AG04450 (cell line): Measurements from ENCODE around the gene PDCD7. TPM values are rescaled to one million over a fixed set of nuclear protein-coding genes. Genes with fewer than 3 reads are reported as not detected.
"Not testable (repeated sequence)": the region's sequence is repeated elsewhere in the genome, so short reads cannot be mapped to it uniquely, and the experiment has no call there.

Source experiments
- CTCF ChIA-PET: fragments of 300-600, 350-600 bp; formaldehyde crosslinking; extraction: SDS; loops from one replicate; lab custom pipeline; 2022; ENCODE audit warnings: antibody characterized with exemption, inconsistent platforms; lab: Charles Lee
- POLR2A ChIA-PET: fragments of 350-600 bp; formaldehyde crosslinking; extraction: SDS; loops from one replicate; lab custom pipeline; 2021; ENCODE audit warnings: antibody characterized with exemption, inconsistent platforms; lab: Yijun Ruan, JAX
- DNase-seq: peaks from one replicate; pipeline ENCODE4 v3.0.0-alpha.2; 2011; ENCODE audit warnings: low read depth, low spot score
- H3K27ac ChIP-seq: one replicate; pipeline ENCODE4 v1.5.1; 2012; ENCODE audit warnings: low read depth, low read length, control low read depth
- H3K27me3 ChIP-seq: one replicate; pipeline ENCODE4 v1.6.0; 2012; ENCODE audit warnings: low read length; ENCODE audit not compliant: control insufficient read depth, insufficient read depth
- H3K4me3 ChIP-seq: 2 replicates; pipeline ENCODE4 v1.5.1; 2011; ENCODE audit warnings: mild to moderate bottlenecking, low read depth, low read length, control low read depth
- H3K9me3 ChIP-seq: 2 replicates; pipeline ENCODE4 v1.5.1; 2012; ENCODE audit warnings: low read length; ENCODE audit not compliant: control insufficient read depth, insufficient read depth
- CTCF ChIP-seq: IDR thresholded peaks from 2 replicates; pipeline ENCODE4 v1.5.1; 2011; ENCODE audit warnings: low read depth, low read length, control low read depth, inconsistent platforms
- polyA plus RNA-seq: library from polyadenylated mRNA; depleted of rRNA; stranded (reverse); fragments of >200 nt; gene quantifications from 2 replicates; pipeline ENCODE4 v1.2.3, GENCODE V29; 2011

Gene PDCD7
- polyA plus RNA-seq, 1 experiment, result 18.0 TPM

GRCh38 chr15:65096481-65097385 is 36.9 kb downstream of the PDCD7 start:
- Histone ChIP-seq H3K4me3 (no peak overlapping the region), H3K27me3 (no peaks in the 10 kb centered on the region), H3K9me3 (no peaks in the 10 kb centered on the region), H3K27ac (no peak overlapping the region)
- CTCF ChIA-PET, result interaction anchor here (1.6 kb wide), 2 partner anchors 42 to 63 kb away, joined by 5 to 10 read pairs; no protein-coding TSS in a partner anchor
- no peak for TF ChIP-seq CTCF
- POLR2A ChIA-PET, result no interaction called here
- no peak for DNase-seq

GRCh38 chr15:65095747-65096104 is 37.9 kb downstream of the PDCD7 start:
- CTCF ChIA-PET, result interaction anchor here (0.6 to 1.6 kb wide), 4 partner anchors 9 to 62 kb away, joined by 3 to 10 read pairs (median 4); no protein-coding TSS in a partner anchor
- DNase-seq, result no peak
- TF ChIP-seq CTCF, result no peak
- Histone ChIP-seq H3K27me3 (no peaks in the 10 kb centered on the region), H3K9me3 (no peaks in the 10 kb centered on the region), H3K4me3 (no peak overlapping the region), H3K27ac (no peak overlapping the region)
- POLR2A ChIA-PET, result no interaction called here

GRCh38 chr15:65095011-65095746 is 38.4 kb downstream of the PDCD7 start:
- POLR2A ChIA-PET, result no interaction called here
- DNase-seq, result no peak
- no peaks in the 10 kb centered on the region for H3K9me3 ChIP-seq
- no peak overlapping the region for H3K27ac ChIP-seq
- H3K27me3 ChIP-seq, result no peaks in the 10 kb centered on the region
- CTCF ChIA-PET, result interaction anchor here (0.6 to 1.6 kb wide), 4 partner anchors 9 to 61 kb away, joined by 3 to 10 read pairs (median 4); no protein-coding TSS in a partner anchor
- no peak for TF ChIP-seq CTCF
- H3K4me3 ChIP-seq, result no peak overlapping the region

GRCh38 chr15:65094294-65094995 is 39.2 kb downstream of the PDCD7 start:
- CTCF ChIA-PET, result interaction anchor here (1.2 to 1.4 kb wide), 2 partner anchors 8 to 60 kb away, joined by 3 to 6 read pairs; no protein-coding TSS in a partner anchor
- POLR2A ChIA-PET, result interaction anchor here (0.6 kb wide), 2 partner anchors 25 to 46 kb away, joined by 3 to 8 read pairs; no protein-coding TSS in a partner anchor
- H3K27ac ChIP-seq, result no peak overlapping the region

GRCh38 chr15:65093793-65094170 is 39.8 kb downstream of the PDCD7 start:
- H3K4me3 ChIP-seq, DNase-seq, H3K27me3 ChIP-seq, H3K27ac ChIP-seq, H3K9me3 ChIP-seq: not testable (repeated sequence)
- ChIA-PET POLR2A (interaction anchor here (0.6 kb wide), 1 partner anchor 25 kb away, joined by 3 read pairs; no protein-coding TSS in a partner anchor), CTCF (interaction anchor here (1.4 kb wide), 1 partner anchor 60 kb away, joined by 6 read pairs; no protein-coding TSS in a partner anchor)

More at GRCh38 chr15:65094294-65094995, 39.2 kb downstream of the PDCD7 start:
- Histone ChIP-seq H3K27me3 (no peaks in the 10 kb centered on the region), H3K9me3 (no peaks in the 10 kb centered on the region), H3K4me3 (no peak overlapping the region)
- TF ChIP-seq CTCF, result no peak
- no peak for DNase-seq
